Putamen (tissue), 1 donor: Measurements from ENCODE around the gene ZNF716.
"Not testable (repeated sequence)": the region's sequence is repeated elsewhere in the genome, so short reads cannot be mapped to it uniquely, and the experiment has no call there.

Source experiments
- DNase-seq: peaks from one replicate; pipeline ENCODE4 v3.0.0-alpha.2; 2016; ENCODE audit warnings: low spot score

The ZNF716 gene

GRCh38 chr7:57426629-57427003 lies 23.4 kb upstream of the ZNF716 start:
- no peak for DNase-seq

DNA sequence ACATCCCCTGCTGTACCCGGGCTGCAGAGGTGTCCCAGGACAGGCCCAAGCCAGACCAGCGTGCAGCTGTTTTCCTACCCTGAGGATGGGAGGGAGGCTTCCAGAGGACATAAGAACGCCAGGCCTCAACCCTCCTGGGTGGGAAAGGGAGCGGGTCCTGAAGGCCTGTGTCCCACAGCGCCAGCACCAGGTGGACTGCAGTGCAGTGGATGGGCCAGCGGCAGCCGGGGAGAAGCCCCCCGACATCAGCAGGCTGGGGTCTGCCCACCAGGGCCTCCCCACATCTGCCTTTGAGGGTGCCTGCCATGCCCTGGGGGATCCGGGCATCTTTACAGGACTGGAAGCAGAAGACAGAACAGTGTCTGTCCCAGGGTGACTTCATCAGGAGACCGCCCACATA lies 22.8 kb upstream of the ZNF716 start:
- DNase-seq, result no peak

- no peak for DNase-seq
These were observed 22.4 kb upstream of the ZNF716 start for GRCh38 chr7:57427594-57427993.

GRCh38 chr7:57432583-57432982 lies 17.4 kb upstream of the ZNF716 start:
- DNase-seq, result no peak

- no peak for DNase-seq
These were observed 12.4 kb upstream of the ZNF716 start for GRCh38 chr7:57437581-57437980.

GRCh38 chr7:57438244-57438643 lies 11.7 kb upstream of the ZNF716 start:
- no peak for DNase-seq

DNA sequence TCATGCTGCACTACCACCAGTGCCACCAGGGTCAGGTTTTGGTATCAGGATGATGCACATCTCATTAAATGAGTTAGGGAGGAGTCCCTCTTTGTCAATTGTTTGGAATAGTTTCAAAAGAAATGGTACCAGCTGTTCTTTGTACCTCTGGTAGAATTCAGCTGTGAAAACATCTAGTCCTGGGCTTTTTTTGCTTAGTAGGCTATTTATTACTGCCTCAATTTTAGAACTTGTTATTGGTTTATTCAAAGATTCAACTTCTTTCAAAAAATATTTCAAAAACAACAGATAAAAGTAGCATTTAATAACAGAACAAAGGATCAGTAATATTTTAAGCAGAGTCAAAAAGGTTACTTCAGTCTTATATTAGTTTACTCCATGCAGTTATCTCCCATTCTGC lies 6.4 kb upstream of the ZNF716 start:
- DNase-seq, result no peak

DNA sequence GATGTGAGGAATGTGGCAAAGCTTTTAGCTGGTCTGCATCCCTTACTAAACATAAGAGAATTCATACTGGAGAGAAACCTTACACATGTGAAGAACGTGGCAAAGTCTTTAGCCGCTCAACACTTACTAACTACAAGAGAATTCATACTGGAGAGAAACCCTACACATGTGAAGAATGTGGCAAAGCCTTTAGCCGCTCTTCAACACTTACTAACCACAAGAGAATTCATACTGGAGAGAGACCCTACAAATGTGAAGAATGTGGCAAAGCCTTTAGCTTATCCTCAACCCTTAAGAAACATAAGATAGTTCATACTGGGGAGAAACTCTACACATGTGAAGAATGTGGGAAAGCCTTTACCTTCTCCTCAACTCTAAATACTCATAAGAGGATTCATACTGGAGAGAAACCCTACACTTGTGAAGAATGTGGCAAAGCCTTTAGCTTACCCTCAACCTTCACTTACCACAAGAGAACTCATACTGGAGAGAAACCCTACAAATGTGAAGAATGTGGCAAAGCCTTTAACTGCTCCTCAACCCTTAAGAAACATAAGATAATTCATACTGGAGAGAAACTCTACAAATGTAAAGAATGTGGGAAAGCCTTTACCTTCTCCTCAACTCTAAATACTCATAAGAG lies 19.3 kb downstream of the ZNF716 start:
- not testable (repeated sequence) for DNase-seq

DNA sequence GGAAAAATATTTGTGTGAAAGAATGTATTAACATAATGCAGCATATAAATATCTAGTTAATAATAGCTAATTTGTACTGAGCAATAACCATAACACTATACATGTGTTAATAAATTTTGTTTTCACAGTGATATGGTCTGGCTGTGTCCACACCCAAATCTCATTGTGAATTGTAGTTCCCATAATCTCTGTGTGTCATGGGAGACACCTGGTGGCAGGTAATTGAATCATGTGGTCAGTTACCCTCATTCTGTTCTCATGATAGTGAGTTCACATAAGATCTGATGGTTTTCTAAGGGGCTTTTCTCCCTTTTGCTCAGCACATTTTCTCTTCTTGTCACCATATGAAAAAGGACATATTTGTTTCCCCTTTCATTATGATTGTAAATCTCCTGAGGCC lies 30.3 kb downstream of the ZNF716 start:
- not testable (repeated sequence) for DNase-seq

GRCh38 chr7:57485022-57485421 lies 35.0 kb downstream of the ZNF716 start:
- DNase-seq, result not testable (repeated sequence)

DNA sequence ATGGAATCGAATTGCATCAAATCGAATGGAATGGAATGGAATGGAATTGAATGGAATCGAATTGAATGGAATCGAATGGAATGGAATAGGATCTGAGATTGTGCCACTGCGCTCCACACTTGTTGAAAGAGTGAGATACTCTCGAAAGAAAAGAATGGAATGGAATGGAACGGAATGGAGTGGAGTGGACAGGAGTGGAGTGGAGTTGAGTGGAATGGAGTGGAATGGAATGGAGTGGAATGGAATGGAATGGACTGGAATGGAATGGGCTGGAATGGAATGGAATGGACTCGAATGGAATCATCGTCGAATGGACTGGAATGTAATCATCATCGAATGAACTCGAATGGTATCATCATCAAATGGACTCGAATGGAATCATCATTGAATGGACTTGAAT lies 38.0 kb downstream of the ZNF716 start:
- DNase-seq, result no peak

DNA sequence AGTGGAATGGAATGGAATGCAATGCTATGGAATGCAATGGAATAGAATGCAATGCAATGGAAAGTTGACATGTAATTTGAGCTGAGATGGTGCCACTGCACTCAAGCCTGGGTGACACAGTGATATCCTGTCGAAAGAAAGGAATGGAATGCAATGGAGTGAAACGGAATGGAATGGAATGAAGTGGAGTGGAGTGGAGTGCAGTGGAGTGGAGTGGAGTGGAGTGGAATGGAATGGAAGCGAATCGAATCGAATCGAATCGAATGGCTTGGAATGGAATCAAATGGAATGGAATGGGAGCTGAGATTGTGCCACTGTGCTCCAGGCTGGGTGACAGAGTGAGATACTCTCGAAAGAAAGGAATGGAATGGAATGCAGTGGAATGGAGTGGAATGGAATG lies 45.1 kb downstream of the ZNF716 start:
- not testable (repeated sequence) for DNase-seq

DNA sequence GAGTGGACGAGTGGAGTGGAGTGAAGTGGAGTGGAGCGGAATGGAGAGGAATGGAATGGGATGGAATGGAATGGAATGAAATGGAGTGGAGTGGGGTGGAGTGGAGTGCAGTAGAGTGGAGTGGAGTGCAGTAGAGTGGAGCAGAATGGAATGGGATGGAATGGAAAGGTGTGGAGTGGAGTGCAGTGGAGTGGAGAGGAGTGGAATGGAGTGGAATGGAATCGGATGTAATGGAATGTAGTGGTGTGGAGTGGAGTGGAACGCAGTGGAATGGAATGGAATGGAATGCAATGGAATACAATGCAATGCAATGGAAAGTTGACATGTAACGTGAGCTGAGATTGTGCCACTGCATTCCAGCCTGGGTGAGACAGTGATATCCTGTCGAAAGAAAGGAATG lies 46.4 kb downstream of the ZNF716 start:
- DNase-seq, result no peak

GRCh38 chr7:57505176-57505575 lies 55.2 kb downstream of the ZNF716 start:
- DNase-seq, result no peak
